HepG2 (cell line): ENCODE measurements around the gene APBA3. TPM values are rescaled to one million over a fixed set of nuclear protein-coding genes. Genes with fewer than 3 reads are reported as not detected.
A peak's percentile ranks its signal among the peaks of the same experiment; 100 is the strongest.

ENCODE experiments used
- HNF4G ChIP-seq, 2 experiments: sonication (generic) in 1 of 2; formaldehyde crosslinking in 1 of 2; IDR thresholded peaks; 2 replicates each; pipeline versions ENCODE4 v1.4.0 to v1.6.1; 2011 to 2020; ENCODE audit warnings: borderline replicate concordance in 2 of 2, low read depth in 2 of 2, mild to moderate bottlenecking in 2 of 2, low read length in 1 of 2, missing genetic modification reagents in 1 of 2, moderate library complexity in 1 of 2
- JUND ChIP-seq: sonication (generic); formaldehyde crosslinking; IDR thresholded peaks from 2 replicates; pipeline ENCODE4 v1.8.0; 2022; ENCODE audit warnings: mild to moderate bottlenecking, missing genetic modification reagents
- KLF11 ChIP-seq: IDR thresholded peaks from 2 replicates; pipeline ENCODE4 v1.6.1; 2016; ENCODE audit warnings: missing compliant biosample characterization
- MED8 ChIP-seq: sonication (generic); formaldehyde crosslinking; IDR thresholded peaks from 2 replicates; pipeline ENCODE4 v1.8.1; 2023; ENCODE audit warnings: mild to moderate bottlenecking, missing genetic modification reagents; ENCODE audit not compliant: insufficient replicate concordance
- NR2F6 ChIP-seq, 2 experiments: IDR thresholded peaks; 2 replicates each; pipeline ENCODE4 v1.6.1; 2016; ENCODE audit warnings: antibody characterized with exemption in 1 of 2, mild to moderate bottlenecking in 1 of 2
- RBM39 ChIP-seq: fragments of 200-400 bp; formaldehyde crosslinking; IDR thresholded peaks from one replicate; pipeline ENCODE4 v1.6.1; 2018; ENCODE audit warnings: antibody characterized with exemption, mild to moderate bottlenecking, low read depth, low read length; ENCODE audit not compliant: poor library complexity, severe bottlenecking
- SALL2 ChIP-seq: sonication (generic); formaldehyde crosslinking; IDR thresholded peaks from 2 replicates; pipeline ENCODE4 v1.8.1; 2023; ENCODE audit warnings: mild to moderate bottlenecking, missing genetic modification reagents, inconsistent platforms
- SP1 ChIP-seq, 2 experiments: fragments of 450-650 bp in 1 of 2; sonication (generic) in 1 of 2; formaldehyde crosslinking in 1 of 2; IDR thresholded peaks; 2 replicates each; pipeline versions ENCODE4 v1.4.0 to v1.6.1; 2016 to 2020; ENCODE audit warnings: missing genetic modification reagents in 1 of 2
- ZNF160 ChIP-seq: sonication (generic); formaldehyde crosslinking; IDR thresholded peaks from 2 replicates; pipeline ENCODE4 v1.8.0; 2022; ENCODE audit warnings: mild to moderate bottlenecking, inconsistent platforms, missing genetic modification reagents
- ZNF264 ChIP-seq: sonication (generic); formaldehyde crosslinking; IDR thresholded peaks from 2 replicates; pipeline ENCODE4 v1.4.0; 2020; ENCODE audit warnings: missing genetic modification reagents
- ZNF337 ChIP-seq: sonication (generic); formaldehyde crosslinking; IDR thresholded peaks from 2 replicates; pipeline ENCODE4 v1.5.1; 2020; ENCODE audit warnings: missing genetic modification reagents, low read depth, mild to moderate bottlenecking, borderline replicate concordance
- ZNF552 ChIP-seq: sonication (generic); formaldehyde crosslinking; IDR thresholded peaks from 2 replicates; pipeline ENCODE4 v1.9.0; 2022; ENCODE audit warnings: missing genetic modification reagents, mild to moderate bottlenecking, borderline replicate concordance
- ZNF569 ChIP-seq: sonication (generic); formaldehyde crosslinking; IDR thresholded peaks from 2 replicates; pipeline ENCODE4 v1.5.0; 2020; ENCODE audit warnings: mild to moderate bottlenecking, missing genetic modification reagents, moderate library complexity, borderline replicate concordance
- ZNF570 ChIP-seq: sonication (generic); formaldehyde crosslinking; IDR thresholded peaks from 2 replicates; pipeline ENCODE4 v1.4.0; 2020; ENCODE audit warnings: mild to moderate bottlenecking, missing genetic modification reagents, borderline replicate concordance
- ZNF672 ChIP-seq: sonication (generic); formaldehyde crosslinking; IDR thresholded peaks from 2 replicates; pipeline ENCODE4 v1.8.1; 2022; ENCODE audit warnings: missing genetic modification reagents
- polyA plus RNA-seq, 8 experiments: library from polyadenylated mRNA; depleted of rRNA in 3 of 8; stranded (reverse) in 7 of 8; unstranded in 1 of 8; fragments of >200 nt; fragmentation: Illumina TruSeq in 4 of 8; extraction: Trizol in 4 of 8; gene quantifications; 2 replicates each; pipeline versions ENCODE4 v1.2.1 to v1.2.3, GENCODE V29; 2011 to 2016; ENCODE audit warnings: low read depth in 4 of 8, missing spikeins in 1 of 8, mixed read lengths in 1 of 8; ENCODE audit not compliant: insufficient read depth in 1 of 8
- total RNA-seq, 5 experiments: library from RNA; depleted of rRNA; stranded (reverse); fragments of >200 nt; fragmentation: Illumina TruSeq; extraction: Trizol; gene quantifications; 2 replicates each; pipeline ENCODE4 v1.2.3, GENCODE V29; 2016; ENCODE audit warnings: low read depth in 1 of 5
- TF ChIP-seq, protein P1 (sequence below): sonication (generic); formaldehyde crosslinking; IDR thresholded peaks from 2 replicates; pipeline ENCODE4 v1.9.0; 2021; ENCODE audit warnings: missing genetic modification reagents, borderline replicate concordance
- TF ChIP-seq, protein P2 (sequence below): sonication (generic); formaldehyde crosslinking; IDR thresholded peaks from 2 replicates; pipeline ENCODE4 v1.5.0; 2020; ENCODE audit warnings: missing genetic modification reagents
- TF ChIP-seq, protein P3 (sequence below): sonication (generic); formaldehyde crosslinking; IDR thresholded peaks from 2 replicates; pipeline ENCODE4; 2020; ENCODE audit warnings: missing genetic modification reagents, mild to moderate bottlenecking, borderline replicate concordance
- TF ChIP-seq, protein P4 (sequence below): sonication (generic); formaldehyde crosslinking; IDR thresholded peaks from 2 replicates; pipeline ENCODE4 v1.4.0; 2020; ENCODE audit warnings: missing genetic modification reagents, mild to moderate bottlenecking, borderline replicate concordance

APBA3 gene
- total and polyA plus RNA-seq, 2 of the 13 experiments (the other 11 are each of a cell fraction or from before 2014, with no cell fraction given) = 14.2 to 14.3 TPM

DNA sequence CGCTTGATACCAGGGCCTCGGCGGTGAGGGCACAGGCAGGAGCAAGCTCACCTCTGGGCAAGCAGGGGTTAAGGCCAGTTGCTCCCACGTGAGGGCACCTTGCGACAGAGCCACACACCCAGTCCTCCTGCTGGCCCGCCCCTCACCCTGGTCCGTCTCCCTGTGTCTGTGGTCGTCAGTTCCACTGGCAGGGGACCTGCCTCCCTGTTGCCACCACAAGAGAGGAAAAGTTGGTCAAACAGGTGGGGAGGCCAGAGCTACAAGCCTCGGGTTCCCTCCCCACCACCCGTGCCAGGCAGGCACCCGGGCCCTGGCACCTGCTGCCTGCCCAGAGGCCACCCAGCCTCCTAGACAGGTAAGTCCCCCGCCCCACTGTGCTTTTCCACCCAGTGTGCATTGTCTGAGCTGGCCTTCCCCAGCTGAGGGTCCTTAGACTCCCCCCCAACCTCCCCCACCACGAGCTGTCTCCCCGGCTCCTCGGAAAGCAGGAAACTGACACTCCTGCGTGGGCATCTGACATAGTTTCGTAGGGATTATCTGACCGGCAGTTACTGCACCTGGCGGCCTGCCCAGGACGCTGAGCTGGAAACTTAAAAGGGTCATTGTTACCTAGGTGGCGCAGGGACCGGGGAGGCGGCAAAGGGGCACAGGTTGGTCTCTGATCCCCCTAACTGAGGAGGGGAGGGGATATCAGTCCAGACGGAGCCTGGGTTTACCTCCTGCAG, 53.1 kb downstream of the APBA3 start, which contains the start of gene TJP3 (continued):
- TF ChIP-seq, protein P1, sequence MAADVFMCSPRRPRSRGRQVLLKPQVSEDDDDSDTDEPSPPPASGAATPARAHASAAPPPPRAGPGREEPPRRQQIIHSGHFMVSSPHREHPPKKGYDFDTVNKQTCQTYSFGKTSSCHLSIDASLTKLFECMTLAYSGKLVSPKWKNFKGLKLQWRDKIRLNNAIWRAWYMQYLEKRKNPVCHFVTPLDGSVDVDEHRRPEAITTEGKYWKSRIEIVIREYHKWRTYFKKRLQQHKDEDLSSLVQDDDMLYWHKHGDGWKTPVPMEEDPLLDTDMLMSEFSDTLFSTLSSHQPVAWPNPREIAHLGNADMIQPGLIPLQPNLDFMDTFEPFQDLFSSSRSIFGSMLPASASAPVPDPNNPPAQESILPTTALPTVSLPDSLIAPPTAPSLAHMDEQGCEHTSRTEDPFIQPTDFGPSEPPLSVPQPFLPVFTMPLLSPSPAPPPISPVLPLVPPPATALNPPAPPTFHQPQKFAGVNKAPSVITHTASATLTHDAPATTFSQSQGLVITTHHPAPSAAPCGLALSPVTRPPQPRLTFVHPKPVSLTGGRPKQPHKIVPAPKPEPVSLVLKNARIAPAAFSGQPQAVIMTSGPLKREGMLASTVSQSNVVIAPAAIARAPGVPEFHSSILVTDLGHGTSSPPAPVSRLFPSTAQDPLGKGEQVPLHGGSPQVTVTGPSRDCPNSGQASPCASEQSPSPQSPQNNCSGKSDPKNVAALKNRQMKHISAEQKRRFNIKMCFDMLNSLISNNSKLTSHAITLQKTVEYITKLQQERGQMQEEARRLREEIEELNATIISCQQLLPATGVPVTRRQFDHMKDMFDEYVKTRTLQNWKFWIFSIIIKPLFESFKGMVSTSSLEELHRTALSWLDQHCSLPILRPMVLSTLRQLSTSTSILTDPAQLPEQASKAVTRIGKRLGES (CRISPR knock-in tag) = no peak
- TF ChIP-seq ZNF552 (no peak), SP1 (IDR thresholded peaks at IDR 0.05) (no peak), SP1 (CRISPR knock-in tag; IDR thresholded peaks at IDR 0.05) (peak; percentile 49; the same call in 1 of the 2 replicates), RBM39 (no peak), ZNF570 (CRISPR knock-in tag) (no peak), HNF4G (IDR thresholded peaks at IDR 0.05; ENCODE audit: borderline replicate concordance, low read depth, low read length) (peak; percentile 42; the same call in 1 of the 2 replicates), HNF4G (CRISPR knock-in tag; IDR thresholded peaks at IDR 0.05; ENCODE audit: borderline replicate concordance, low read depth) (no peak), ZNF337 (CRISPR knock-in tag) (no peak), ZNF160 (CRISPR knock-in tag) (0 out of 2 replicates have a peak, but pooled peaks have one; percentile 8), SALL2 (CRISPR knock-in tag) (no peak), ZNF264 (CRISPR knock-in tag) (no peak), NR2F6 (IDR thresholded peaks at IDR 0.05) (peak; percentile 12; the same call in 1 of the 2 replicates), NR2F6 (CRISPR knock-in tag; IDR thresholded peaks at IDR 0.05) (peak; percentile 57), JUND (CRISPR knock-in tag) (no peak; the same call in 1 of the 2 replicates), KLF11 (CRISPR knock-in tag) (no peak), ZNF569 (no peak), ZNF672 (CRISPR knock-in tag) (no peak), MED8 (CRISPR knock-in tag) (no peak)
- TF ChIP-seq, protein P2, sequence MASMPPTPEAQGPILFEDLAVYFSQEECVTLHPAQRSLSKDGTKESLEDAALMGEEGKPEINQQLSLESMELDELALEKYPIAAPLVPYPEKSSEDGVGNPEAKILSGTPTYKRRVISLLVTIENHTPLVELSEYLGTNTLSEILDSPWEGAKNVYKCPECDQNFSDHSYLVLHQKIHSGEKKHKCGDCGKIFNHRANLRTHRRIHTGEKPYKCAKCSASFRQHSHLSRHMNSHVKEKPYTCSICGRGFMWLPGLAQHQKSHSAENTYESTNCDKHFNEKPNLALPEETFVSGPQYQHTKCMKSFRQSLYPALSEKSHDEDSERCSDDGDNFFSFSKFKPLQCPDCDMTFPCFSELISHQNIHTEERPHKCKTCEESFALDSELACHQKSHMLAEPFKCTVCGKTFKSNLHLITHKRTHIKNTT (CRISPR knock-in tag) = no peak
- TF ChIP-seq, protein P3, sequence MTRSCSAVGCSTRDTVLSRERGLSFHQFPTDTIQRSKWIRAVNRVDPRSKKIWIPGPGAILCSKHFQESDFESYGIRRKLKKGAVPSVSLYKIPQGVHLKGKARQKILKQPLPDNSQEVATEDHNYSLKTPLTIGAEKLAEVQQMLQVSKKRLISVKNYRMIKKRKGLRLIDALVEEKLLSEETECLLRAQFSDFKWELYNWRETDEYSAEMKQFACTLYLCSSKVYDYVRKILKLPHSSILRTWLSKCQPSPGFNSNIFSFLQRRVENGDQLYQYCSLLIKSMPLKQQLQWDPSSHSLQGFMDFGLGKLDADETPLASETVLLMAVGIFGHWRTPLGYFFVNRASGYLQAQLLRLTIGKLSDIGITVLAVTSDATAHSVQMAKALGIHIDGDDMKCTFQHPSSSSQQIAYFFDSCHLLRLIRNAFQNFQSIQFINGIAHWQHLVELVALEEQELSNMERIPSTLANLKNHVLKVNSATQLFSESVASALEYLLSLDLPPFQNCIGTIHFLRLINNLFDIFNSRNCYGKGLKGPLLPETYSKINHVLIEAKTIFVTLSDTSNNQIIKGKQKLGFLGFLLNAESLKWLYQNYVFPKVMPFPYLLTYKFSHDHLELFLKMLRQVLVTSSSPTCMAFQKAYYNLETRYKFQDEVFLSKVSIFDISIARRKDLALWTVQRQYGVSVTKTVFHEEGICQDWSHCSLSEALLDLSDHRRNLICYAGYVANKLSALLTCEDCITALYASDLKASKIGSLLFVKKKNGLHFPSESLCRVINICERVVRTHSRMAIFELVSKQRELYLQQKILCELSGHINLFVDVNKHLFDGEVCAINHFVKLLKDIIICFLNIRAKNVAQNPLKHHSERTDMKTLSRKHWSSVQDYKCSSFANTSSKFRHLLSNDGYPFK = 0 out of 2 replicates have a peak, but pooled peaks have one; percentile 39
- TF ChIP-seq, protein P4, sequence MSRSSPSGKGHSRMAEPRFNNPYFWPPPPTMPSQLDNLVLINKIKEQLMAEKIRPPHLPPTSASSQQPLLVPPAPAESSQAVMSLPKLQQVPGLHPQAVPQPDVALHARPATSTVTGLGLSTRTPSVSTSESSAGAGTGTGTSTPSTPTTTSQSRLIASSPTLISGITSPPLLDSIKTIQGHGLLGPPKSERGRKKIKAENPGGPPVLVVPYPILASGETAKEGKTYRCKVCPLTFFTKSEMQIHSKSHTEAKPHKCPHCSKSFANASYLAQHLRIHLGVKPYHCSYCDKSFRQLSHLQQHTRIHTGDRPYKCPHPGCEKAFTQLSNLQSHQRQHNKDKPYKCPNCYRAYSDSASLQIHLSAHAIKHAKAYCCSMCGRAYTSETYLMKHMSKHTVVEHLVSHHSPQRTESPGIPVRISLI (CRISPR knock-in tag) = no peak
